Mammary epithelial cell (primary cell): Measurements from ENCODE around the gene PAF1.

Experiments
- EZH2 ChIP-seq: IDR thresholded peaks from 2 replicates; pipeline ENCODE4 v1.6.1; 2012; ENCODE audit warnings: low read length, inconsistent platforms, borderline replicate concordance
- TF ChIP-seq, protein P1 (sequence below), 2 donors: IDR thresholded peaks in 1 of 2; conservative IDR thresholded peaks in 1 of 2; 2 replicates each; pipeline ENCODE4 v1.5.1; 2011 to 2012; ENCODE audit warnings: inconsistent platforms in 2 of 2, low read length in 2 of 2, mild to moderate bottlenecking in 2 of 2, control low read depth in 1 of 2, low read depth in 1 of 2; ENCODE audit not compliant: insufficient read depth in 1 of 2; ENCODE audit errors: extremely low read depth in 1 of 2

DNA sequence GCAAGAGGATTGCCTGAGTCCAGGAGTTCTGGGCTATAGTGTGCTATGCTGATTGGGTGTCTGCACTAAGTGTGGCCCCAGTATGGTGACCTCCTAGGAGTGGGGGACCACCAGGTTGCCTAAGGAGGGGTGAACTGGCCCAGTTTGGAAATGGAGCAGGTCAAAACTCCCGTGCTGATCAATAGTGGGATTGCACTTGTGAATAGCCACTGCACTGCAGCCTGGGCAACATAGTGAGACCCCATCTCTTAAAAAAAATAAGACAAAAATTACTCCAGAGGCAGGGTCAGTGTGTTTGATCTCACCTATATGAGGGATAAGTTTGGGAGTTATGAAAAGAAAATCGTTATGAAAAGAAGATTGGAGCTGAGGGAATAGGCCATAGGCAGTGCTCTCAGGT is 21.7 kb downstream of the PAF1 start:
- TF ChIP-seq, protein P1, sequence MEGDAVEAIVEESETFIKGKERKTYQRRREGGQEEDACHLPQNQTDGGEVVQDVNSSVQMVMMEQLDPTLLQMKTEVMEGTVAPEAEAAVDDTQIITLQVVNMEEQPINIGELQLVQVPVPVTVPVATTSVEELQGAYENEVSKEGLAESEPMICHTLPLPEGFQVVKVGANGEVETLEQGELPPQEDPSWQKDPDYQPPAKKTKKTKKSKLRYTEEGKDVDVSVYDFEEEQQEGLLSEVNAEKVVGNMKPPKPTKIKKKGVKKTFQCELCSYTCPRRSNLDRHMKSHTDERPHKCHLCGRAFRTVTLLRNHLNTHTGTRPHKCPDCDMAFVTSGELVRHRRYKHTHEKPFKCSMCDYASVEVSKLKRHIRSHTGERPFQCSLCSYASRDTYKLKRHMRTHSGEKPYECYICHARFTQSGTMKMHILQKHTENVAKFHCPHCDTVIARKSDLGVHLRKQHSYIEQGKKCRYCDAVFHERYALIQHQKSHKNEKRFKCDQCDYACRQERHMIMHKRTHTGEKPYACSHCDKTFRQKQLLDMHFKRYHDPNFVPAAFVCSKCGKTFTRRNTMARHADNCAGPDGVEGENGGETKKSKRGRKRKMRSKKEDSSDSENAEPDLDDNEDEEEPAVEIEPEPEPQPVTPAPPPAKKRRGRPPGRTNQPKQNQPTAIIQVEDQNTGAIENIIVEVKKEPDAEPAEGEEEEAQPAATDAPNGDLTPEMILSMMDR (conservative IDR thresholded peaks at IDR 0.05 in 1 of 2, IDR thresholded peaks at IDR 0.05 in 1 of 2; ENCODE audit: extremely low read depth in 1 of 2, insufficient read depth in 1 of 2, low read depth in 1 of 2, low read length in 2 of 2) = no peak
- no peak for TF ChIP-seq EZH2
